Measurements from ENCODE around the gene ALX4. TPM values are rescaled to one million over a fixed set of nuclear protein-coding genes. Genes with fewer than 3 reads are reported as not detected.

Gene ALX4
- total and polyA plus RNA-seq, 3 donors from 2014 or later: 0.56 to 1.0 (median 0.58) TPM

- Histone ChIP-seq H3K36me3 (ENCODE audit: low read depth, missing control alignments) (no peaks in the 10 kb centered on the region), H3K9me3 (no peaks in the 10 kb centered on the region), H3K4me1 (no peaks in the 10 kb centered on the region), H3K27me3 (no peaks in the 10 kb centered on the region), H3K4me3 (no peak overlapping the region), H3K27ac (no peak overlapping the region)
- DNase-seq: no peak
- intact Hi-C loops (cut with DNase I; ENCODE audit: low total_unique reads): no loop called here
- WGBS, 2 donors: 58 to 77% methylated on average over 2 of the region's 2 CpGs
- no peak for TF ChIP-seq POLR2A (IDR thresholded peaks at IDR 0.05)
- TF ChIP-seq, protein P1, sequence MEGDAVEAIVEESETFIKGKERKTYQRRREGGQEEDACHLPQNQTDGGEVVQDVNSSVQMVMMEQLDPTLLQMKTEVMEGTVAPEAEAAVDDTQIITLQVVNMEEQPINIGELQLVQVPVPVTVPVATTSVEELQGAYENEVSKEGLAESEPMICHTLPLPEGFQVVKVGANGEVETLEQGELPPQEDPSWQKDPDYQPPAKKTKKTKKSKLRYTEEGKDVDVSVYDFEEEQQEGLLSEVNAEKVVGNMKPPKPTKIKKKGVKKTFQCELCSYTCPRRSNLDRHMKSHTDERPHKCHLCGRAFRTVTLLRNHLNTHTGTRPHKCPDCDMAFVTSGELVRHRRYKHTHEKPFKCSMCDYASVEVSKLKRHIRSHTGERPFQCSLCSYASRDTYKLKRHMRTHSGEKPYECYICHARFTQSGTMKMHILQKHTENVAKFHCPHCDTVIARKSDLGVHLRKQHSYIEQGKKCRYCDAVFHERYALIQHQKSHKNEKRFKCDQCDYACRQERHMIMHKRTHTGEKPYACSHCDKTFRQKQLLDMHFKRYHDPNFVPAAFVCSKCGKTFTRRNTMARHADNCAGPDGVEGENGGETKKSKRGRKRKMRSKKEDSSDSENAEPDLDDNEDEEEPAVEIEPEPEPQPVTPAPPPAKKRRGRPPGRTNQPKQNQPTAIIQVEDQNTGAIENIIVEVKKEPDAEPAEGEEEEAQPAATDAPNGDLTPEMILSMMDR (IDR thresholded peaks at IDR 0.05): no peak
These were observed 38.2 kb upstream of the ALX4 start for GRCh38 chr11:44348114-44348513.

DNA sequence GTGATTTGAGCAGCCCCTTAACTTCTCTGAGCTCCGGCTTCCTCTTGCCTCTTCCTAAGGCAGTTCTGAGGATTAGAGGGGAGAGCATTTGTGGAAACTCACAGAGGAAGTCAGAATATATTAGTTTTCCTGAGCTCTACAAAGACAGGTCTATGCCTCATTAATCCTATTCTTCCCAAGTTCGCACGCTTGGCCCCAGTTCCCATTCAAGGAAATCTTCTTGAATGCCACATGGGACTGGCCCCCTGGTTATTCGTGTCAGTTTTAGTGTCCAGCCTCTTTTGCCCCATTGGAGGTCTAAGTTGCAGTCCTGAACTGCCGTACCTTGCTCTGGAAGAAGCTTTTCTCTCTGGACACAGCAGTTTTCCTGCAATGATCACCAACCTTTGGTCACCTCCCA, 37.6 kb upstream of the ALX4 start:
- Histone ChIP-seq H3K27ac (no peak overlapping the region), H3K4me1 (no peaks in the 10 kb centered on the region), H3K27me3 (no peaks in the 10 kb centered on the region), H3K4me3 (no peak overlapping the region), H3K36me3 (ENCODE audit: low read depth, missing control alignments) (no peaks in the 10 kb centered on the region), H3K9me3 (no peaks in the 10 kb centered on the region)
- intact Hi-C loops (cut with DNase I; ENCODE audit: low total_unique reads): no loop called here
- DNase-seq: no peak
- TF ChIP-seq, protein P1 (IDR thresholded peaks at IDR 0.05): no peak
- no peak for TF ChIP-seq POLR2A (IDR thresholded peaks at IDR 0.05)
- WGBS, 2 donors: 95 to 98% methylated on average over 5 of the region's 5 CpGs

GRCh38 chr11:44346983-44347382, 37.0 kb upstream of the ALX4 start:
- H3K9me3 ChIP-seq: no peaks in the 10 kb centered on the region
- H3K27ac ChIP-seq: no peak overlapping the region
- H3K27me3 ChIP-seq: no peaks in the 10 kb centered on the region
- no peak for DNase-seq
- H3K36me3 ChIP-seq (ENCODE audit: low read depth, missing control alignments): no peaks in the 10 kb centered on the region
- no peaks in the 10 kb centered on the region for H3K4me1 ChIP-seq
- intact Hi-C loops (cut with DNase I; ENCODE audit: low total_unique reads): no loop called here
- no peak for TF ChIP-seq POLR2A (IDR thresholded peaks at IDR 0.05)
- TF ChIP-seq, protein P1 (IDR thresholded peaks at IDR 0.05): no peak
- 81 to 84% methylated on average over 6 of the region's 6 CpGs for WGBS, 2 donors
- no peak overlapping the region for H3K4me3 ChIP-seq

- Histone ChIP-seq H3K9me3 (no peaks in the 10 kb centered on the region), H3K27me3 (no peaks in the 10 kb centered on the region), H3K4me1 (no peaks in the 10 kb centered on the region), H3K4me3 (no peak overlapping the region), H3K36me3 (ENCODE audit: low read depth, missing control alignments) (no peaks in the 10 kb centered on the region), H3K27ac (no peak overlapping the region)
- no peak for TF ChIP-seq POLR2A (IDR thresholded peaks at IDR 0.05)
- TF ChIP-seq, protein P1 (IDR thresholded peaks at IDR 0.05): no peak
- DNase-seq: no peak
- WGBS, 2 donors: 85 to 96% methylated on average over 3 of the region's 3 CpGs
- intact Hi-C loops (cut with DNase I; ENCODE audit: low total_unique reads): no loop called here
These were observed 35.8 kb upstream of the ALX4 start for GRCh38 chr11:44345781-44346180.

GRCh38 chr11:44344921-44345320, 35.0 kb upstream of the ALX4 start:
- TF ChIP-seq, protein P1 (IDR thresholded peaks at IDR 0.05): no peak
- TF ChIP-seq POLR2A (IDR thresholded peaks at IDR 0.05): no peak
- H3K4me1 ChIP-seq: no peaks in the 10 kb centered on the region
- H3K36me3 ChIP-seq (ENCODE audit: low read depth, missing control alignments): no peaks in the 10 kb centered on the region
- H3K9me3 ChIP-seq: no peaks in the 10 kb centered on the region
- no peaks in the 10 kb centered on the region for H3K27me3 ChIP-seq
- no peak overlapping the region for H3K4me3 ChIP-seq
- intact Hi-C loops (cut with DNase I; ENCODE audit: low total_unique reads): no loop called here
- DNase-seq: no peak
- 77 to 83% methylated on average over 5 of the region's 5 CpGs for WGBS, 2 donors
- no peak overlapping the region for H3K27ac ChIP-seq

Measured in testis (tissue), 3 donors.